SK-N-SH (cell line): Measurements from ENCODE around the gene AGBL1. TPM values are rescaled to one million over a fixed set of nuclear protein-coding genes. Genes with fewer than 3 reads are reported as not detected.

Experiments
- CTCF ChIA-PET: fragments of 300-600, 350-600 bp; formaldehyde crosslinking; extraction: SDS; loops from one replicate; lab custom pipeline; 2021; lab: Yijun Ruan, JAX
- POLR2A ChIA-PET: fragments of 350-600 bp; sonication (Branson Sonifier 250); formaldehyde crosslinking; extraction: SDS; loops from one replicate; lab custom pipeline; 2020; ENCODE audit warnings: antibody characterized with exemption, inconsistent platforms; lab: Yijun Ruan, JAX
- DNase-seq: peaks from one replicate; pipeline ENCODE4 v3.0.0; 2012
- H2AFZ ChIP-seq: fragments of 200-600 bp; sonication (generic); 2 replicates; pipeline ENCODE4 v1.8.1; 2016; ENCODE audit warnings: antibody characterized with exemption, mild to moderate bottlenecking, low read depth
- H3F3A ChIP-seq: fragments of 200-600 bp; sonication (generic); replicated peaks from 2 replicates; pipeline ENCODE3; 2016; ENCODE audit warnings: antibody characterized with exemption, mild to moderate bottlenecking; ENCODE audit not compliant: insufficient read depth
- H3K27ac ChIP-seq, 2 experiments: fragments of 200-500 bp in 1 of 2; fragments of 200-600 bp in 1 of 2; sonication (Bioruptor generic) in 1 of 2; sonication (generic), shearing (Covaris generic) in 1 of 2; 2 replicates each; pipeline versions ENCODE4 v1.5.1 to v1.6.1; 2014 to 2016; ENCODE audit warnings: low read depth in 2 of 2, inconsistent platforms in 1 of 2, low read length in 1 of 2, mild to moderate bottlenecking in 1 of 2, mixed read lengths in 1 of 2
- H3K27me3 ChIP-seq: fragments of 200-600 bp; sonication (generic), shearing (Covaris generic); 2 replicates; pipeline ENCODE4 v1.6.1; 2016; ENCODE audit warnings: mixed run types; ENCODE audit not compliant: insufficient read depth
- H3K36me3 ChIP-seq, 2 experiments: fragments of 200-500 bp in 1 of 2; fragments of 200-600 bp in 1 of 2; sonication (Bioruptor generic) in 1 of 2; sonication (generic) in 1 of 2; replicated peaks in 1 of 2; 2 replicates each; pipeline versions ENCODE3 to v1.5.1; 2014 to 2016; ENCODE audit warnings: low read length in 1 of 2, mild to moderate bottlenecking in 1 of 2; ENCODE audit not compliant: insufficient read depth in 2 of 2, control insufficient read depth in 1 of 2
- H3K4me1 ChIP-seq, 2 experiments: fragments of 200-500 bp in 1 of 2; fragments of 200-600 bp in 1 of 2; sonication (Bioruptor generic) in 1 of 2; sonication (generic), shearing (Covaris generic) in 1 of 2; 2 replicates each; pipeline versions ENCODE4 v1.5.1 to v1.6.1; 2014 to 2016; ENCODE audit warnings: low read depth in 1 of 2, low read length in 1 of 2, mixed run types in 1 of 2; ENCODE audit not compliant: insufficient read depth in 2 of 2, control insufficient read depth in 1 of 2
- H3K4me2 ChIP-seq: fragments of 200-600 bp; sonication (generic), shearing (Covaris generic); 2 replicates; pipeline ENCODE4 v1.6.1; 2017; ENCODE audit warnings: mixed run types
- H3K4me3 ChIP-seq, 2 experiments: fragments of 200-500 bp in 1 of 2; fragments of 200-600 bp in 1 of 2; sonication (Bioruptor generic) in 1 of 2; sonication (generic), shearing (Covaris generic) in 1 of 2; 2 replicates each; pipeline versions ENCODE4 v1.5.1 to v1.8.1; 2014 to 2016; ENCODE audit warnings: low read depth in 2 of 2, inconsistent platforms in 1 of 2, low read length in 1 of 2, mild to moderate bottlenecking in 1 of 2, mixed read lengths in 1 of 2, moderate library complexity in 1 of 2
- H3K79me2 ChIP-seq: fragments of 200-600 bp; sonication (generic); 2 replicates; pipeline ENCODE4 v1.8.1; 2017; ENCODE audit warnings: mild to moderate bottlenecking; ENCODE audit not compliant: insufficient read depth
- H3K9ac ChIP-seq: fragments of 200-600 bp; sonication (generic); 2 replicates; pipeline ENCODE4 v1.6.1; 2017; ENCODE audit warnings: mixed run types
- H3K9me2 ChIP-seq: fragments of 200-600 bp; sonication (generic); 2 replicates; pipeline ENCODE4 v1.6.1; 2017; ENCODE audit warnings: mixed run types
- H3K9me3 ChIP-seq: fragments of 200-600 bp; sonication (generic); 2 replicates; pipeline ENCODE4 v1.6.1; 2017; ENCODE audit warnings: mixed run types, mild to moderate bottlenecking, moderate library complexity
- H4K20me1 ChIP-seq: fragments of 200-600 bp; sonication (generic); 2 replicates; pipeline ENCODE4 v1.6.1; 2017; ENCODE audit warnings: mild to moderate bottlenecking, mixed run types; ENCODE audit not compliant: insufficient read depth
- ELF1 ChIP-seq: IDR thresholded peaks from 2 replicates; pipeline ENCODE4 v1.4.0; 2012
- EZH2phosphoT487 ChIP-seq: fragments of 200-600 bp; sonication (generic); IDR thresholded peaks from 2 replicates; pipeline ENCODE4 v1.6.1; 2017; ENCODE audit warnings: low read depth, mixed run types, mild to moderate bottlenecking, antibody characterized with exemption, moderate library complexity, borderline replicate concordance
- FOXM1 ChIP-seq: IDR thresholded peaks from 2 replicates; pipeline ENCODE4 v1.4.0; 2012; ENCODE audit warnings: low read depth, mild to moderate bottlenecking
- MEF2A ChIP-seq: IDR thresholded peaks from 2 replicates; pipeline ENCODE4 v1.4.0; 2012; ENCODE audit warnings: low read depth, borderline replicate concordance
- MXI1 ChIP-seq: IDR thresholded peaks from 2 replicates; pipeline ENCODE4 v1.6.1; 2012; ENCODE audit warnings: mild to moderate bottlenecking, low read depth, low read length, improper control_type of control experiment
- NFIC ChIP-seq: IDR thresholded peaks from 2 replicates; pipeline ENCODE4 v1.4.0; 2012; ENCODE audit warnings: borderline replicate concordance
- NRF1 ChIP-seq: IDR thresholded peaks from 2 replicates; pipeline ENCODE4 v1.6.1; 2012; ENCODE audit warnings: low read depth, mild to moderate bottlenecking, low read length
- POLR2AphosphoS5 ChIP-seq: IDR thresholded peaks from 2 replicates; pipeline ENCODE4 v1.6.1; 2012; ENCODE audit warnings: low read depth, low read length
- SIN3A ChIP-seq: IDR thresholded peaks from 2 replicates; pipeline ENCODE4 v1.6.1; 2012; ENCODE audit warnings: low read depth, mild to moderate bottlenecking, low read length, moderate library complexity, borderline replicate concordance
- TAF1 ChIP-seq: IDR thresholded peaks from 2 replicates; pipeline ENCODE4 v1.6.1; 2012; ENCODE audit warnings: low read depth, mild to moderate bottlenecking, low read length, moderate library complexity, borderline replicate concordance
- WGBS: methylation state at CpG from one replicate; pipeline ENCODE4 v1.1.6; 2017; ENCODE audit warnings: low lambda C conversion rate; 5-methylcytosine and 5-hydroxymethylcytosine counted together
- polyA plus RNA-seq, 3 experiments: library from polyadenylated mRNA; depleted of rRNA; stranded (reverse); fragments of >200 nt; gene quantifications; 2 replicates each; pipeline ENCODE4 v1.2.3, GENCODE V29; 2012
- TF ChIP-seq, protein P1 (sequence below): IDR thresholded peaks from 2 replicates; pipeline ENCODE4 v1.6.1; 2012; ENCODE audit warnings: mild to moderate bottlenecking, low read depth, low read length, moderate library complexity
- TF ChIP-seq, protein P2 (sequence below): IDR thresholded peaks from 2 replicates; pipeline ENCODE4 v1.4.0; 2012; ENCODE audit warnings: low read depth, borderline replicate concordance
- TF ChIP-seq, protein P3 (sequence below): IDR thresholded peaks from 2 replicates; pipeline ENCODE4 v1.4.0; 2012; ENCODE audit warnings: low read depth, borderline replicate concordance

The AGBL1 gene
- polyA plus RNA-seq, 1 of the 3 experiments (the other 2 are of a cell fraction) = not detected

DNA sequence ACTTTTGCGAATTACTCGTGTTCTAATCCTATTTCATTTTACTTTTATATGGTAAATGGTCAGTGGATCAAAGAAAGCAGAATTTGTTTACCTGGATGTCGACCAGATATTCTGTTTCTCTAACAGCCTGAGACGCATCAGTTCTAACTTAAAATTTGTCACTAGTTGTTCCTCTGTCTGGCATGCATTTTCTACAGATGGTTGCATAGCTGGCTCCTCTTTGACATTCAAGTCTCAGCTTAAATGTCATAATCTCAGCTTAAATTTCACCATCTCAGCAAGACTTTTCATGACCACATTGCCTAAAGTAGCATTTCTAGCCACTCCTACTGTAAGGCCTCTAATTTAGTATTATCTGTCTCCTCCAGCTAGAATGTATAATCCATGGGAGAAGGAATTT is 609.3 kb downstream of the AGBL1 start:
- Histone ChIP-seq H3K9me2 (no peaks in the 10 kb centered on the region), H3K79me2 (no peaks in the 10 kb centered on the region), H3K4me2 (no peak overlapping the region), H3K4me3 (no peak overlapping the region), H3K27ac (no peak overlapping the region), H3F3A (no peaks in the 10 kb centered on the region), H2AFZ (no peak overlapping the region), H4K20me1 (no peaks in the 10 kb centered on the region), H3K9ac (no peak overlapping the region), H3K4me1 (no peaks in the 10 kb centered on the region), H3K36me3 (no peaks in the 10 kb centered on the region), H3K9me3 (no peaks in the 10 kb centered on the region), H3K27me3 (no peaks in the 10 kb centered on the region)
- WGBS = 28% methylated on average over 4 of the region's 4 CpGs
- no peak for DNase-seq
- TF ChIP-seq, protein P1, sequence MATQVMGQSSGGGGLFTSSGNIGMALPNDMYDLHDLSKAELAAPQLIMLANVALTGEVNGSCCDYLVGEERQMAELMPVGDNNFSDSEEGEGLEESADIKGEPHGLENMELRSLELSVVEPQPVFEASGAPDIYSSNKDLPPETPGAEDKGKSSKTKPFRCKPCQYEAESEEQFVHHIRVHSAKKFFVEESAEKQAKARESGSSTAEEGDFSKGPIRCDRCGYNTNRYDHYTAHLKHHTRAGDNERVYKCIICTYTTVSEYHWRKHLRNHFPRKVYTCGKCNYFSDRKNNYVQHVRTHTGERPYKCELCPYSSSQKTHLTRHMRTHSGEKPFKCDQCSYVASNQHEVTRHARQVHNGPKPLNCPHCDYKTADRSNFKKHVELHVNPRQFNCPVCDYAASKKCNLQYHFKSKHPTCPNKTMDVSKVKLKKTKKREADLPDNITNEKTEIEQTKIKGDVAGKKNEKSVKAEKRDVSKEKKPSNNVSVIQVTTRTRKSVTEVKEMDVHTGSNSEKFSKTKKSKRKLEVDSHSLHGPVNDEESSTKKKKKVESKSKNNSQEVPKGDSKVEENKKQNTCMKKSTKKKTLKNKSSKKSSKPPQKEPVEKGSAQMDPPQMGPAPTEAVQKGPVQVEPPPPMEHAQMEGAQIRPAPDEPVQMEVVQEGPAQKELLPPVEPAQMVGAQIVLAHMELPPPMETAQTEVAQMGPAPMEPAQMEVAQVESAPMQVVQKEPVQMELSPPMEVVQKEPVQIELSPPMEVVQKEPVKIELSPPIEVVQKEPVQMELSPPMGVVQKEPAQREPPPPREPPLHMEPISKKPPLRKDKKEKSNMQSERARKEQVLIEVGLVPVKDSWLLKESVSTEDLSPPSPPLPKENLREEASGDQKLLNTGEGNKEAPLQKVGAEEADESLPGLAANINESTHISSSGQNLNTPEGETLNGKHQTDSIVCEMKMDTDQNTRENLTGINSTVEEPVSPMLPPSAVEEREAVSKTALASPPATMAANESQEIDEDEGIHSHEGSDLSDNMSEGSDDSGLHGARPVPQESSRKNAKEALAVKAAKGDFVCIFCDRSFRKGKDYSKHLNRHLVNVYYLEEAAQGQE = no peak
- TF ChIP-seq TAF1 (no peak), MEF2A (no peak), ELF1 (no peak), NFIC (no peak), MXI1 (no peak), EZH2phosphoT487 (no peak), SIN3A (no peak), POLR2AphosphoS5 (no peak), NRF1 (no peak), FOXM1 (no peak)
- TF ChIP-seq, protein P2, sequence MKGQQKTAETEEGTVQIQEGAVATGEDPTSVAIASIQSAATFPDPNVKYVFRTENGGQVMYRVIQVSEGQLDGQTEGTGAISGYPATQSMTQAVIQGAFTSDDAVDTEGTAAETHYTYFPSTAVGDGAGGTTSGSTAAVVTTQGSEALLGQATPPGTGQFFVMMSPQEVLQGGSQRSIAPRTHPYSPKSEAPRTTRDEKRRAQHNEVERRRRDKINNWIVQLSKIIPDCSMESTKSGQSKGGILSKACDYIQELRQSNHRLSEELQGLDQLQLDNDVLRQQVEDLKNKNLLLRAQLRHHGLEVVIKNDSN = no peak
- TF ChIP-seq, protein P3, sequence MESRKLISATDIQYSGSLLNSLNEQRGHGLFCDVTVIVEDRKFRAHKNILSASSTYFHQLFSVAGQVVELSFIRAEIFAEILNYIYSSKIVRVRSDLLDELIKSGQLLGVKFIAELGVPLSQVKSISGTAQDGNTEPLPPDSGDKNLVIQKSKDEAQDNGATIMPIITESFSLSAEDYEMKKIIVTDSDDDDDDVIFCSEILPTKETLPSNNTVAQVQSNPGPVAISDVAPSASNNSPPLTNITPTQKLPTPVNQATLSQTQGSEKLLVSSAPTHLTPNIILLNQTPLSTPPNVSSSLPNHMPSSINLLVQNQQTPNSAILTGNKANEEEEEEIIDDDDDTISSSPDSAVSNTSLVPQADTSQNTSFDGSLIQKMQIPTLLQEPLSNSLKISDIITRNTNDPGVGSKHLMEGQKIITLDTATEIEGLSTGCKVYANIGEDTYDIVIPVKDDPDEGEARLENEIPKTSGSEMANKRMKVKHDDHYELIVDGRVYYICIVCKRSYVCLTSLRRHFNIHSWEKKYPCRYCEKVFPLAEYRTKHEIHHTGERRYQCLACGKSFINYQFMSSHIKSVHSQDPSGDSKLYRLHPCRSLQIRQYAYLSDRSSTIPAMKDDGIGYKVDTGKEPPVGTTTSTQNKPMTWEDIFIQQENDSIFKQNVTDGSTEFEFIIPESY = no peak
- ChIA-PET CTCF (interaction anchor here (0.6 to 2.1 kb wide), 2 partner anchors 1758 to 1766 kb away, joined by 4 read pairs; no protein-coding TSS in a partner anchor), POLR2A (no interaction called here)
